Ovary (tissue), 3 donors: ENCODE results near the gene OSBPL3.

Experiments used
- CTCF ChIP-seq, 3 donors: fragments of 450-650 bp in 2 of 3; fragments of 200-600 bp in 1 of 3; IDR thresholded peaks; one replicate each; pipeline versions ENCODE4 v1.5.1 to v1.8.0; 2016 to 2022; ENCODE audit warnings: antibody characterized with exemption in 3 of 3, mild to moderate bottlenecking in 1 of 3
- POLR2A ChIP-seq: fragments of 450-650 bp; IDR thresholded peaks from one replicate; pipeline ENCODE4 v1.6.1; 2017; ENCODE audit warnings: antibody characterized with exemption, mild to moderate bottlenecking, moderate library complexity
- donor health status: DM: no; HTN: no; CAD: no.

- no peak for TF ChIP-seq CTCF (IDR thresholded peaks at IDR 0.05)
- TF ChIP-seq POLR2A = no peak
These were observed 48.5 kb upstream of the OSBPL3 start for GRCh38 chr7:25028370-25029021.
